ENCODE results near the gene FUT7.

GRCh38 chr9:137078701-137079400, 47.0 kb upstream of the FUT7 start:
- TF ChIP-seq, protein P1, sequence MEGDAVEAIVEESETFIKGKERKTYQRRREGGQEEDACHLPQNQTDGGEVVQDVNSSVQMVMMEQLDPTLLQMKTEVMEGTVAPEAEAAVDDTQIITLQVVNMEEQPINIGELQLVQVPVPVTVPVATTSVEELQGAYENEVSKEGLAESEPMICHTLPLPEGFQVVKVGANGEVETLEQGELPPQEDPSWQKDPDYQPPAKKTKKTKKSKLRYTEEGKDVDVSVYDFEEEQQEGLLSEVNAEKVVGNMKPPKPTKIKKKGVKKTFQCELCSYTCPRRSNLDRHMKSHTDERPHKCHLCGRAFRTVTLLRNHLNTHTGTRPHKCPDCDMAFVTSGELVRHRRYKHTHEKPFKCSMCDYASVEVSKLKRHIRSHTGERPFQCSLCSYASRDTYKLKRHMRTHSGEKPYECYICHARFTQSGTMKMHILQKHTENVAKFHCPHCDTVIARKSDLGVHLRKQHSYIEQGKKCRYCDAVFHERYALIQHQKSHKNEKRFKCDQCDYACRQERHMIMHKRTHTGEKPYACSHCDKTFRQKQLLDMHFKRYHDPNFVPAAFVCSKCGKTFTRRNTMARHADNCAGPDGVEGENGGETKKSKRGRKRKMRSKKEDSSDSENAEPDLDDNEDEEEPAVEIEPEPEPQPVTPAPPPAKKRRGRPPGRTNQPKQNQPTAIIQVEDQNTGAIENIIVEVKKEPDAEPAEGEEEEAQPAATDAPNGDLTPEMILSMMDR (IDR thresholded peaks at IDR 0.05): no peak
- TF ChIP-seq POLR2A (IDR thresholded peaks at IDR 0.05): no peak
